Midbrain (tissue), 1 donor: ENCODE measurements around the gene DSTN.

Experiments used
- DNase-seq: peaks from one replicate; lab custom pipeline; 2025; lab: John Stamatoyannopoulos, UW

DSTN gene

DNA sequence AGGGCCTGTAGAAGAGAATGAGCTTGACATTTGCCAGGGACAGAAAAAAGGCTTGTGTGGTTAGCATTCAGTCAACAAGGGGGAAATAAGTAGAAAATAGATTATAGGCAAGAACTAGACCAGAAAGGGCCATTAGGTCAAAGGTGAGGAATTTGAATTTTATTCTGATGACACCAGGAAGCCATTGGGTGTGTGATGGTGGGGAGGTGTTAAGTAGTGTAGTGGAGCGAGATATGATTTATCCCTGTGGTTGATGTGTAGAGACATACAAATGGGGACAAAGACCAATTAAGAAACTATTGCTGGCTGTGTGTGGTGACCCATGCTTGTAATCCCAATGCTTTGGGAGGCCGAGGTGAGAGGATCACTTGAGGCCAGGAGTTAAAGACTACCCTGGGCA lies 11.0 kb downstream of the DSTN start:
- no peak for DNase-seq

DNA sequence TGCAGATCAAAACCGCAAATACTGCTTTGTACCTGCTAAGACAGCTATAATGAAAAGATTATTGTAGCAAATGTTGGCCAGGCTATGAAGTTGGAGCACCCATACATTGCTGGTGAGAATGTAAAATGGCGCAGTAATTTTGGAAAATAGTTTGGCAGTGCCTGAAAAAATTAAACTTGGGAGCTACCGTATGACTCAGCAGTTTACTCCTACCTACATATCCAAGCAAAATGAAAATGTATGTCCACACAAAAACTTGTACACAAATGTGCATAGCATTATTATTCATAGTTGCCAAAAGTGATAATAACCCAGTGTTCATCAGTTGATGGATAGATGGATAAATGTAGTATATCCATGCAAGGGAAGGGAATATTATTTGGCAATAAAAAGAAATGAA lies 13.3 kb downstream of the DSTN start:
- DNase-seq, result no peak

DNA sequence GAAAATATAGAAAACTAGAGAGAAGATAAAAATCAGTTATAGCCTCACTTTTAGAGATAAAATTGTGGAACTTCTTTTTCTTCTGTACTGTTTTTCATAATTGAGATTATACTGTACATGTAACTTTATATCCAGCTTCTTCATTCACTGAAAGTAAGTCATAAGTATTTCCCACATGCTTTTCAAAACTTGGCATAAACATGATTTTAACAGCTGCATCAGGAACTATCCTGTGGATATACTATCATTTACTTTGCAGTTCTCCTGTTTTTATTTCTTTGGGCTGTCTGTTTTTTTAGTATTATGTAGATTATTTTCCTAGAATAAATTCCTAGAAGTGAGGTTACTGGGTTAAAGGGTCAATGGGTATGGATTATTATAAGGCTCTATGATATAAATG lies 14.8 kb downstream of the DSTN start:
- DNase-seq, result no peak

DNA sequence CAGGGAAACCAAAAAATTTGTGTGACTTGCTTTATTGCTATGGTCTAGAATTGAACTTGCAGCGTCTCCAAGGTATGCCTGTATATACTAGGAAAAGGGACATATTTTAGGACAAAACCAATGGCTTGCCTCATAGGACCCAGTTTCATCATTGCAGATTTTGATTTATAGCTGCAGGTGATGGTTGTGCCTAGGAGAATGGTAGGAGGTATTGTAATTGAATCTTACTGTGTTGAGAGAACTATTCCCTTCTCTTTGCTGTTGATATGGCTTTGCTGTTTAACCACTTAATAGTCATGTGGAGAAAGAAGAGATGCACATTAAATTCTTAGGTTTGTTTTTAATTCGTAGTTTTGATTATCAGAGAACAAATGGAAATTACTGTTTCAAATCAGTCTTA lies 16.4 kb downstream of the DSTN start:
- no peak for DNase-seq

DNA sequence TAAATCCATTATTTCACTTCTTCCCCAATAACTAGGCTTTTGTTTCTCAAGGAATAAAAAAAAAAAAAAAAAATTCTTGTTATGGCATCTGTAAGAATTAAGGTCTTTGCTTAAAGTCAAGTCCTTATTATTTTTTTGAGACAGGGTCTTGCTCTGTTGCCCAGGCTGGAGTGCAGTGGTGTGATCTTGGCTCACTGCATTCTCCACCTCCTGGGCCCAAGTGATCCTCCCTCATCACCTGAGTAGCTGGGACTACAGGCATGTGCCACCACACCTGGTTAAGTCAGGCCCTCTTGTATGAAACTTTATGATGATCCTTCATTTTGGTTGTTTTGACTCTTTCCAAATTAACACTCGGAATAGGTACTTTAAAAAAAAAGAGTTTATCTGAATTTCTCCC lies 17.3 kb downstream of the DSTN start:
- DNase-seq, result no peak

DNA sequence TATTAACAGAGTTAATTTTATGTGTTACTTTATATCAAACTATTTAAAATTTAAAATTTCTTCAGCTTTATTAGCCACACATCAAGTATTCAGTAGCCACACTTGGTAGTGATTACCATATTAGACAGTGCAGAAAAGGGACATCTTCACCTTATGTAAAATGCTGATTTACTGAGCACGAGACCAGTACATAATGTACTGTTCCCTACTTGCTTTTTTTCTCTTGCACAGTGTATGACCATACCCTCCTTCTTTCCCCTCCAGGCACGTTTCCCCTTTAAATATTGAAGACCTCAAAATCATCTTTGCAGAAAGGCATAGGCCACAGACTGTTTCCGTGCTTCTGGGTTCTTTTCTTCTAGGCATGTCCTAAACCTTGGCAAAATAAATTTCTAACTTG lies 17.9 kb downstream of the DSTN start:
- DNase-seq, result no peak

DNA sequence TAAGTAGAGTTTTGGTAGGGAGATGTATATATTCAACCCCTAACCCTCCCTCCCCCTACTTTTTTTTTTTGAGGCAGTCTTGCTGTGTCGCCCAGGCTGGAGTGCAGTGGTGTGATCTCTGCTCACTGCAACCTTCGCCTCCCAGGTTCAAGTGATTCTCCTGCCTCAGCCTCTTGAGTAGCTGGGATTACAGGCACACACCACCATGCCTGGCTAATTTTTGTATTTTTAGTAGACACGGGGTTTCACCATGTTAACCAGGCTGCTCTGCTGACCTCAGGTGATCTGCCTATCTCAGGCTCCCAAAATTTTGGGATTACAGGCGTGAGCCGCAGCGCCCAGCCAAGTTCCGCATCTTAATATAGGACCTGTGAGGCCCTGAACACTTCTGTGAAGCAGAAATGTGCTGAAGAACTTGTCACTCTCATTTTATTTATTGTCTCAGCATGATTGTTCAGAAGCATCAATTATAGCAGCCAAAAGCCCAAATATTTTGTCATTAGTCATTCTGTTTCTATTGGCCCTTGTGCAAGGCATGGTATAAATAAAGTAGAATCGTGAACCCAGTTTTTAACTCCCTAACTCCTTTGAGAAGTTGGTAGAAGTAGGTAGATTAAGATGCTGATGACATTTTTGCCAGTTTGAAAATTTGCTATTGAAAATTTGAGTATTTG lies 19.4 kb downstream of the DSTN start:
- no peak for DNase-seq

DNA sequence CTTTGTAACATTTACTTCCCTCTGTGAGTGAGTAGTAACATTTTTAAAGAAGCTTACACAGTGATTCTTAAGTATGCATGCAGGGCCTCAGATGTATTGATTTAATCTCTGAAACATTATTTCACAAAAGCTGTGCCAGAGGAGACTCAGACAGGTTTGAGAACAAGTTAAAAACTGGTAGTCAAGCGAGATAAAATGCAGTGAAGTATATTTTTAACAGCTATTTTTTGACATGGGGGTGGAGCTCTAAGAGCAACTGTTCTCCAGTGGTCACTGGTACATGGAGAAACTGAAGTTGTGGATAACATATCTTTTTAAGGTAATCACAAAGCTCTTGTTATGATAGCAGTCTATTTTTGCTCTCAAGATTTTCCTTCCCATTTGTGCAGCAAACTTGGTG lies 20.4 kb downstream of the DSTN start:
- no peak for DNase-seq

DNA sequence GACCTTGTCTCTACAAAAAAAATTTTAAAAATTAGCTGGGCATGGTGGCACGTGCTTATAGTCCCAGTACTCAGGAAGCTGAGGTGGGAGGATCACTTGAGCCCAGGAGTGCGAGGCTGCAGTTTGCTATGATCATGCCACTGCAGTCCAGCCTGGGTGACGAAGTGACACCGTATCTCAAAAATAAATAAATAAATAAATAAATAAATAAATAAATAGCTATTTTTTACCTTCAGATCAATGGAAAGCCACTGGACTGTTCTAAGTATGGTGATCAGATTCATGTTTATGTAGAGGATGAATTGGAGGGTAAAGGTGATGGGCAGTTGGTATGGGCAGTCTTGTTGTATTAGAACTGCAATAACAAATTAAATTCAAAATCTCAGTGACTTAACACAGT lies 24.0 kb downstream of the DSTN start:
- no peak for DNase-seq

DNA sequence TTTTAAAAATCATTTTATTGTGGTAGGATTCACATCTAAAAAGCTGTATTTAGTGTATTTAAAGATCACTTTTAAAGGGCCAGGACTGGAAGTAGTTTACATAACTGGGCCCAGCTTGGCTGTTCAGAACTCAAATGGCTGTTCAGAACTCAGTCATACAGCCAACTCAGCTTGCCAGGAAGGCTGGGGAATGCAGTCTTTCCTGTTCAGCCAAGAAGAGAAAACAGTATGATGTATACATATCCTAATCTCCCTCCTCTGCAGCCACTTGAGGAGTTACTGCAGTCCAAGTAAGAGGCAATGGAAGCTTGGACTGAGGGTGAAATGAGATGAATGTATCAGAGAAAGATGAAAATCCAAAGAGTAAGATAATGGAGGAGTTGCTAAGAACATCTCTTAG lies 24.6 kb downstream of the DSTN start:
- DNase-seq, result no peak

DNA sequence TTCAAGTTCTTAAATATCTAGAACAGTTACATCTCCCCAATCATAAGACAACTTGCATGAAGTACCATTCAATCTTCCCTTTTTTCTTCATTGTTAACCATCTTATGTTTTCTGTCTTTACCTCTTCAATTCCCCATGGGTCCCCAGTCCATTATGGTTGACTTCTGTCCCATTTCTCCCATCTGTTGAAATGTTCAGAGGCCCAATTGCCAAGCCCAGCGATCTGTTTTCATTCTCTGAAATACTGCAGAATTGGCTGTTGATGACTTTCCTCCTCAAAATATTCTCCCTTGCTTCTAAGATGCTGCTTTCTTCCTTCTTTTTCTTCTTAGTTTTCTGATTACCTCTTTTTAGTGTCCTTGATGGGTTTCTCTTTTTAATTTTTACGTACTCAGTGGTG lies 26.0 kb downstream of the DSTN start:
- DNase-seq, result no peak

DNA sequence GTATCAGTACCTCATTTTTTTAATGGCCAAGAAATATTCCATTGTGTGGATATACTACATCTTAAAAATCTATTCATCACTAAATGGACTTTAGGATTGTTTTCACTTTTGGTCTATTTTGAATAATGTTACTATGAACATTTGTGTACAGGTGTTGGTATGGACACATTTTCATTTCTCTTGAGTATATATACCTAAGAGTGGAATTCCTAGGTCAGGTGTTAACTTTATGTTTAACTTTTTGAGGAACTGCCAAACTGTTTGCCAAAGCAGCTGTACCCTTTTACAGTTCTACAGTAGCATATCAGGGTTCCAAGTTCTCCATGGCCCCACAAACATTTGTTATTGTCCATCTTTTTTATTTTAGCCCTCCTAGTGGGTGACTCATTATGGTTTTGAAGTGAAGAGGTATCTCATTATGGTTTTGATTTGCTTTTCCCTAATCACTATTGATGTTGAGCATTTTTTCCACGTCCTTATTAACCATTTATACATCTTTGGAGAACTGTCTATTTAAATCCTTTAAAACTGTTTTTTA lies 28.2 kb downstream of the DSTN start:
- no peak for DNase-seq

DNA sequence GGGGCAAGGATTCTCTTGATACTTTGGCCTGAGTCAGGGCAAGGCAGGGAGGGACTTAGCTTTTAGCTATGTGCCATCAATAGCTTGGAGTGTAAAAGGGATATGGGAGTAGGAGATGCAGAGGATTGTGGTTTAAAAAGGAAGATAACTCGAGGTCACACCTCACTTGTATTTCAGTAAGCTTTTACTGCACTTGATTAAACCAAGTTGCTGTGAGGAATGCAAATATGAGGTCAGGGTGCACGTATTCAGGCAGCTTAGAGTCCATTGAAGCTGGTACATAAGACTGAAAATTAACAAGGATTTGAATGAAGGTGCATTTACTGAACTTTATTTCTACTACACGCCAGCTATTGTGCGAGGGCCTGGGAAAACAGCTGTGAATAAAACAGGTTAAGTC lies 32.1 kb downstream of the DSTN start:
- DNase-seq, result no peak

DNA sequence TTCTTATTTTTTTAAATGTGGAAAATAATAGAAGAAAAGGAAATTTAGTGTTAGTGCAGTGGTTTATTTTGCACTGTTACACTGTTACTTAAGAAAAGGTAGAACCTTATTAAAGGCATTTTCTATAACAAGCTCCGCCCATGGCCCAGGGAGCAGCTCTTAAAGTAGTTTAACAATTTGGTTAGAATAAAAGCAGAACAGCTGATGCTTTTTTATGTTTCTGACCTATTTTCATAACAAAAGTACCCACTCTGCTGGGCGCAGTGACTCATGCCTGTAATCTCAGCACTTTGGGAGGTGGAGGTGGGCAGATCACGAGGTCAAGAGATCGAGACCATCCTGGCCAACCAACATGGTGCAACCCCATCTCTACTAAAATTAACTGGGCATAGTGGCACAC lies 32.6 kb downstream of the DSTN start:
- no peak for DNase-seq

DNA sequence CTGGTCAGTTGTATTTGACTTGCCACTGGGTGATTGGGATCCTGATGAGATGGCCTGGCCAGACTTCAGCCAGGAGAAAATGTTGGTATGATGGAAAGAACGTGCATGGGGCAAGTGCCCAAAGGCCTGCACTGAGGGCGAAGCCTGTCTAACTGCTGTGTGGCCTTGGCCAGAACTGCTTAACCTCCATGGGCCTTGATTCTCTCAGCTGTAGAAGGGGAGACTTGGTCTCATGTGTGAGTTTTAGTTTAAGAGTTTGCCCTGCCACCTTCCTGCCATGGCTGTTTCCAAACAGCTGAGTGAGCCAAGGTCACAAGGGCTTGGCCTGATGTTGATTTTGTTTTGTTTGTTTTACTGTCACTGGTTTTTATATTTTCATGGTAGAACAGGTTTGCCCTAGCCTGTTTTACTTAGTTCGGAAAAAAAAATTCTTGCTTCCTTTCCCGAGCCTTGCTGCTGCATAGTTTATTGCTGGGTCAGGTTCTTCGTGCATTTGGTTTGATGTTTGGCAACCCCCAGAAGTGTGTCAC lies 35.3 kb downstream of the DSTN start:
- DNase-seq, result no peak

DNA sequence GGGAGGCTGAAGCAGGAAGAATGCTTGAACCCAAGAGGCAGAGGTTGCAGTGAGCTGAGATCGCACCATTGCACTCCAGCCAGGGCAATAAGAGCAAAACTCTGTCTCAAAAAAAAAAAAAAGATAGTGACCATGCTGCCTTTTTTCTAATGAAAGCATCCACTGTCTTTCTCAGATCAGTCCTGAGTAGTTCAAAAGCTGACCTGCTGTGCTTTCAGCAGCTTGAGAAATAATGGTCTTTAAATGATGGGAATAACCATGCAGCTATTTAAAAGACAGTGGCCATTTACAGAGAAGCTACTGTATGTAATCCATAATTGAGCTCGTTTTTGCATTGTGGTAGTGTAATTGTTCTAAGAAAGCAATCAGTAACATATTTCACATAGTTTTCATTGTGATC lies 36.1 kb downstream of the DSTN start:
- DNase-seq, result no peak

DNA sequence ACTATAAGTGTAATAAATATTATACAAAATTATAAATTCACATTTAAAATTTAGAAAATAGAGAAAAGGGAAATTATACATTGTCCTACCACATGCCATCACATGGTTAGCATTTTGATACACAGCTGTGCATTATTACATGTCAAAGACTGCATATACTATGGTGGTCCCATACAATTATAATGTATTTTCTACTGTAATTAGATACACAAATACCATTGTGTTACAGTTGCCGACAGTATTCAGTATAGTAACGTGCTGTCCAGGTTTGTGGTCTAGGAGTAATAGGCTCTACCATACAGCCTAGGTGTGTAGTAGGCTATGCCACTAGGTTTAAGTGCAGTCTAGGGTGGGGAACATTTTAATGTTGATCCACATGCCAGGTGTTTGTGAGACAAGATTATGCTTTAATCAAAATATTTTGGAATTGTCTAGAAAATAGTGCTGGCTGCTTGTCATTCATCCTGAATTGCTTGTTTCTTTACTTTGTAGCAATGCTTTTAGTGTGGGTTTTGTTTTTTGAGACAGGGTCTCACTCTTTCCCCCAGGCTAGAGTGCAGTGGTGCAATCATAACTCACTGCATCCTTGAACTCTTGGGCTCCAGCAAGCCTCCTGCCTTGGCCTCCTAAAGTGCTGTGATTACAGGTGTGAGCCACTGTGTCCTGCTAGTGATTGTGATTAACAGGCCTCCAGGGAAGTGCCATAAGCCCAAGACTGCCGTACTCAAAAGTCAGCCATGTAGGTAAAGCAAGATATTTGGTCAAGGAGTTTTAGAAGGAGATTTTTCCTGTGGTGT lies 39.0 kb downstream of the DSTN start:
- DNase-seq, result no peak

DNA sequence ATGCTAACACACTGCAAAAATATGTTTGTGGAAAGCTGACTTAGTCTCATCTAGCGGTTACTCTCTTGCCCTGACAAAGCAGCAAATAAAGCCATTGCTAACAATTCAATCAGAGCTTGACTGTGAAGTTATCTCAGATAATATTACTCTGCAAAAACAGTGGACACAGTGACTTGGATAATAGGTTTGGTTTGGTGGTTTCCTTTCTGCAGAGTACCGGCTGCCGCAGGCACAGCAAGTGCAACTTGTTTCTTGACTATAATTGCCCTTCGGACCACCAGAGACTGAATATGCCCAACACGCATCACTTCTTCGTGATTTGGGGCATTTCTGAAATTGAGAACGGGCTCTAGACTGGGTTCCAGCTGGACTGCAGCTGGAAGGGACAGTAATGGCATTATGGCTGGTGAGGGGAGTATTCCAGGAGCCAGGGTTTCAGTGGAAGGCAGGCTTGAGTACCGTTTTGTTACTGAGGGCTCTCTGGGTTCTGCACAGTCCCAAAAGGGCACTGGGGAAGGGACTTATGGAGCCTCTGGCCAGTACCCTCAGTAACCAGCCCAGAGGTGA lies 40.0 kb downstream of the DSTN start:
- no peak for DNase-seq

DNA sequence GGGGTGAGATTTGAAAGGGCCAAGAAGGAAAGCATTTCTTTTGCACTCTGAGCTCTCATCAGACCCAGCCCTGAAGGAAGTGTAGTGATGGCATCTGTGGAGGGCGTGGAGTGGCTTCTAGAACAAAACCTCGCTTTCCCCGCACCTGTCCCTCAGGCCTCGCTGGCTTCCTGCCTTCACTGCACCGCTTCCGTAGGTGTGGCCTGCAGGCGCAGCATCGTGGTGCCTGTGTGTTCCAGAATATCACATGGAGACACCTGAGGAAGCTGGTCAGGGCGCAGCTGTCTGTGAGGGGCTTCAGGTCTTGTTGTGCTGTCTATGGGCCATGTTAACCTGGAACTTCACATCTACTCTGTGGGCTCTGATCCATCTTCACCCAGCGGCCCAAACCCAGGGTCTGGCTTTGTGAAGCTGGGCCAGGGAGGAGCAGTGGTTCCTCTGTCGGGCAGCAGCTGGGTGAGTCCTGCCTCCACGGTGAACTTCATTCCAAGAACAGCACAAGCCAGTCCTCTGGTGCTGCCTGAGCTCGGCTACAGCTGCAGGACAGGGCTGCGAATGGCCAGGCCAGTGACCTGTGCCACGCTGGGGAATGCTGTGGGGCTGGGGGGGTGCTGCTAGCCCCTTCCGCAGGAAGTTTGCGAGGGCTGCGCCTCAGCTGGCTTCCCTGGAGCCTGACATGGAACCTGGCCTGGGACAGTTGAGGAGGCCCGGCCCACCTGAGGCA lies 40.9 kb downstream of the DSTN start:
- no peak for DNase-seq

DNA sequence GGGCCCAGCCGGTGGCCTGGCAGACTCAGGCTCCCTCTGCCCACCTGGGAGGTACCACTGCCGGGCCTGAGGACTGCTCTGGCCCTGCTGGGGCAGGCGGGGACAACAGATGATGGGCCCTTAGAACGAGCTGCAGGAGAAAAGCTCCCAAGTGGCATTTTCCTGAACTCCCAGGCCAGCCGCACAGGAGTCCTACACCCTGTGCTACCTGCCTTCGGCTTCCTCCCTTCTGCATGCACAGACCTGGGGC lies 41.3 kb downstream of the DSTN start:
- no peak for DNase-seq

DNA sequence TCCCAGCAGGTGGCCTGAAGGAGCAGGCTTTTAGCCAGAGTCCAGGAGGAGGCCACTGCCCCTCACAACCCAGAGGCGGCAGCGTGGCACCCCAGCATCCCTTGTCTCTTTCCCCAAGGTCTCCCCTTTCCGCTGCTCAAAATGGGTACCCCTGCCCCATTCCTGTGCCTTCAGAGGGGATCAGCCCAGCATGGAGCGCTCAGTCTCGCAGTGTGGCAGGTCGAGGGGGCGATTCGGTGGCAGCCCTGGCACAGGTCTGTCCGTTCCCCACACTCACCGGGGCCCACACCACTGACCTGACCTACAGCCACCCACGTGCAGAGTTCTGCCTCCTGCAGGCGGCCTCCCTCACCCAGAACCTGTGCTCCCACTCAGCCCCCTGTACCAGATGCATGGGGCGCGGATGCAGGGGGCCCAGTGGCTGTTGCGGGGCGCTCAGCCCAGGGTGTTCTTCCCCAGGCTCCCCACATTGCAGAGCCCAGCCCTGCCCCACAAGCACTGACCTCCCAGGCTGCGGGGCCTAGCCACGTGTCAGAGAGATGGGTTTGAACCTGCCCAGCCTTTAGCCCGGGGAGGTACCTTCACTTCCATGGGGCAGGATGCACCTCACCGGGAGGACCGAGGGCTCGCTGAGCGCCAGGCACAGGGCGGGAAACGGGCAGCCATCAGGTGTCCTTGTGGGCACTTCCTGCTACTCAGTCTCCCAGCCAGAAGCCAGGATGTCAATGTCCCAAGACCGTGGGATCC lies 41.8 kb downstream of the DSTN start:
- no peak for DNase-seq
